Ramos (cell line): ENCODE results near the gene FAU.
"Not testable (repeated sequence)": the region's sequence is repeated elsewhere in the genome, so short reads cannot be mapped to it uniquely, and the experiment has no call there.

Experiments
- in situ Hi-C: fragments of 300-500 bp; cut with MboI; formaldehyde crosslinking; loops from one replicate; pipeline ENCODE4 v1.14.3; 2022; ENCODE audit warnings: low sequenced_read_pairs; ENCODE audit not compliant: unreplicated experiment

FAU gene

GRCh38 chr11:65126624-65127274 is 4.8 kb upstream of the FAU start:
- in situ Hi-C loops = loop anchor here (25.0 kb wide), 1 partner anchor 889 kb away; the partner anchor contains the start of genes DNAJC4, FKBP2, NUDT22 and PPP1R14B

DNA sequence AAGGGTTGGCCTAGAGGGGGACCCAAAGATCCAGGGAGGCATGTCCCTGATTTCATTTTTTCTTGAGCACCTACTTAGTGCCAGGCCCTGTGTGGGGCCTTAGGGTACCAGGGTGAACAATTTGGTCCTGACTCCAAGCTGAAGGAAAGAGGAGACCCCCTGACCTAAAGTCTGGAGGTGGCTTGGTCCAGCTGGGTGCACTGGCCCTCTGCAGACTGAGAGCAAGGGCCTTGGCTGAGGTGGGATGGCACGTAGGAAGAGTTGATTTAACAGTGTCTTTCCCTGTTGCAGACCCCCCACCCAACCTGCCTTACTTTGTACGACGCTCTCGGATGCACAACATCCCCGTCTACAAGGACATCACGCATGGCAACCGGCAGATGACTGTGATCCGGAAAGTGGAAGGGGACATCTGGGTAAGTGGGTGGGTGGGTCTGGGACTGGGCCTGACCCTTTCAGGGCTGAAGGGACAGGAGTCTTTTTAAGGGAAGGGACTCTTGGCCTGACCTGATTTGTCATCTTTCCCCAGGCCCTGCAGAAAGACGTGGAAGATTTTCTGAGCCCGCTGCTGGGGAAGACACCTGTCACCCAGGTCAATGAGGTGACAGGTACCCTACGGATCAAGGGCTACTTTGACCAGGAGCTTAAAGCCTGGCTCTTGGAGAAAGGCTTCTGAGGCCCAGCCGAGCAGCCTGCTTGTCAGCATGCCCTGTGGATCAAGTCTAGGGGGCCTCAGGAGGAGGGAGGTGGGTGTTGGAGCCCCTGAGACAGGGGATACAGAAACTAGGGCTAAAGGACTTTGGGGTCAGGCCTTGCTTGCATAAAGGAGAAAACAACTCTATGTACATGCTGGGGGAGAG is 3.5 kb upstream of the FAU start:
- in situ Hi-C loops = loop anchor here (25.0 kb wide), 1 partner anchor 888 kb away; the partner anchor contains the start of genes DNAJC4, FKBP2, NUDT22 and PPP1R14B

DNA sequence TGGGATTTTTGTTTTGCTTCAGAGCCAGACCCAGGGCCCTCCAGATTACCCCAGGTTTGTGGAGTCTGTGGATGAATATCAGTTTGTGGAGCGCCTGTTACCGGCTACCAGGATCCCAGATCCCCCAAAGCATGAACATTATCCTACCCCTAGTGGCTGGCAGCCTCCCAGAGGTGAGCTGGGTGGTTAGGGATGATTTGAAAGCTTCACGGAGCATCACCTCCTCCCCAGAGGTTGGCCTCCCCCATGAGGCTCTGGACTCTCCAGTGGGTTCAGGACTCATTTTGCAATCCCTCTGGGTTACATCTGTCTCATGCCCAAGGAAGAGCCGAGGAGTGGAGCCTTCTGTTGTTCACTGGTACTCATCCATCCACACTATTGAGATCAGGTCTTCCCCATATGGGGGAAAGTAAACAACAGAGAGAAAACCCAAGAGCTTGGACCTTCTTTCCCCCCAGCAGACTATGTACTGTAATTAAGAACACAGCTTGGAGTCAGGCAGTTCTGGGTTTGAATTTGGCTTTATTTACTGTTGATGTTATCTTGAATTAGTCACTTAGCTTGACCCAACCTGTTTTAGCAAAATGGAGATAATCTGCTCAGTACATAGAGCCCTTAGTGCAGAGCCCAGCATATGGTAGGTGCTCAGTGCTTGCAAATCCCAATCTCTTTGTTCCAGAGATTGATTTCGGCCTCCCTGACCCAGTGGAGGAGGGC is 2.7 kb upstream of the FAU start:
- in situ Hi-C loops = loop anchor here (25.0 kb wide), 1 partner anchor 887 kb away; the partner anchor contains the start of genes DNAJC4, FKBP2, NUDT22 and PPP1R14B

DNA sequence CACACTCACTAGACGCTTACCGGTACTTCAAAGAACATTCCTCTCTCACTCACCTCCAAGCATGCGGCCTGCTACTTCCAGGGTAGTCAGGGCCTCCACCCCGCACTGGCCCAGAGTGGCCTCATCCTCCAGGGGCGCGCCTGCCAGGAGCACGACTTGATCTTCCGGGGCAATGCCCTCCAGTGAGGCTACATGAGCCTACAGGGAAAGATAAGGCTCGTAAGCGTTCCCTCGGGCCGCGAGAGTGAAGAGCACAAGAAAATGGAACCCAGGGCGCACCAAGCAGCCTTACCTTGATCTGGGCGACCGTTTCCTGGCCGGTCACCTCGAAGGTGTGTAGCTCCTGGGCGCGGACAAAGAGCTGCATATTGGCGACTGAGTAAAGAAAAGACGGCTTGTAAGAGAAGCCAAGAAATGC is 478 bp downstream of the FAU start:
- in situ Hi-C loops = no loop called here

DNA sequence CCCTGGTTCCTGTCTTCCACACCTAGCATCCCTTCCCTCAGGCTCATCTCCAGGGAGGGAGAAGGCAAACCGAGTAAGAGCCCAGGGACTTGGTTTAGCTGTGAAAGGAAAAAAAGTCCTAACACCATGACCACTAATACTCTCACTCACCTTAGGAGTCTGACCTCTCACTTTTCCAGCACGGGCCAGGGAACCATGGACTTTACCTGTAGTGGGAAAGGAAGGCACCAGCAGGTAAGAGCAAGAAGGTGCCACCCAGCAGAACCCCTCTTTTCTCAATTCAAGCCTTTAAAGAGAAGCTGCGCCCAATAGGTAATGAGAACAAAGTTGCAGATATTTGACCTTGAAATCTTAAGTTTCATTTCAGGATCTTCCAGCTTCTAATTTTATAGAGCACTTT is 1.1 kb downstream of the FAU start:
- in situ Hi-C loops = no loop called here

DNA sequence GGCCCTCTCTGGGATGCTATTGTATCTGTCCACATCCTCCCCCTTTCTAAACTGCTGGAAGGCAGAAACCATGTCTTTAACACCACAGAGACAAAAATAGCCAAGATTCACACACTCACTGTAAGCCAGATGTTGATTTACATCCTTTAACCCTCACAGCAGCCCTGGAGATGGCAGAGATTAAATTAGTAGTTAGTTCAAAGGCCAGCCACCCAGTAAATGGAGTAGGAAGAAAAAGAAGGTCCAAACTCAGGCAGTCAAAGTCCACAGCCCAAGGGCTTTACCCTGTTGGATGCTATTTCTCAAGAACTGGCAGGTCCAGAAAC is 2.3 kb downstream of the FAU start:
- in situ Hi-C loops = no loop called here

DNA sequence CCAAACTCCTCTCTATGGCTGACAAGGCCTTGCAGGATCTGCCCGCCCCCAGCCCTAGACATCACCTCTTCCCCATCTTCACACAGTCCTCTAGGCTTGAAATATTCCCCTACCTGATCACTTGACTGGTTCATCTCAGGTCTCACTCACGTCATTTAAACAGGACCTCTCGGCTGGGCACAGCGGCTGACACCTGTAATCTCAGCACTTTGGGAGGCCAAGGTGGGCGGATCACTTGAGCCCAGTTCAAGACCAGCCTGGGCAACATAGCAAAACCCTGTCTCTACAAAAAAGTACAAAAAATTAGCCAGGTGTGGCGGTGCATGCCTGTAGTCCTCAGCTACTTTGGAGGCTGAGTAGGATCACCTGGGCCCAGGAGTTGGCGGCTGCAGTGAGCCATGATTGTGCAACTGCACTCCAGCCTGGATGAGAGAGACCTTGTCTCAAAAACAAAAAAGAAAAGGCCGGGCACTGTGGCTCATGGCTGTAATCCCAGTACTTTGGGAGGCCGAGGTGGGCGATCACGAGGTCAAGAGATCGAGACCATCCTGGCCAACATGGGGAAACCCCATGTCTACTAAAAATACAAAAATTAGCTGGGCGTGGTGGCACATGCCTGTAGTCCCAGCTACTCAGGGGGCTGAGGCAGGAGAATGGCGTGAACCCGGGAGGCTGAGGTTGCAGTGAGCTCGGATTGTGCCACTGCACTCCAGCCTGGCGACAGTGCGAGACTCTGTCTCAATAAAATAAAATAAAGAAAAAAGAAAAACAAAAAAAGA is 2.9 kb downstream of the FAU start:
- in situ Hi-C loops = not testable (repeated sequence)

DNA sequence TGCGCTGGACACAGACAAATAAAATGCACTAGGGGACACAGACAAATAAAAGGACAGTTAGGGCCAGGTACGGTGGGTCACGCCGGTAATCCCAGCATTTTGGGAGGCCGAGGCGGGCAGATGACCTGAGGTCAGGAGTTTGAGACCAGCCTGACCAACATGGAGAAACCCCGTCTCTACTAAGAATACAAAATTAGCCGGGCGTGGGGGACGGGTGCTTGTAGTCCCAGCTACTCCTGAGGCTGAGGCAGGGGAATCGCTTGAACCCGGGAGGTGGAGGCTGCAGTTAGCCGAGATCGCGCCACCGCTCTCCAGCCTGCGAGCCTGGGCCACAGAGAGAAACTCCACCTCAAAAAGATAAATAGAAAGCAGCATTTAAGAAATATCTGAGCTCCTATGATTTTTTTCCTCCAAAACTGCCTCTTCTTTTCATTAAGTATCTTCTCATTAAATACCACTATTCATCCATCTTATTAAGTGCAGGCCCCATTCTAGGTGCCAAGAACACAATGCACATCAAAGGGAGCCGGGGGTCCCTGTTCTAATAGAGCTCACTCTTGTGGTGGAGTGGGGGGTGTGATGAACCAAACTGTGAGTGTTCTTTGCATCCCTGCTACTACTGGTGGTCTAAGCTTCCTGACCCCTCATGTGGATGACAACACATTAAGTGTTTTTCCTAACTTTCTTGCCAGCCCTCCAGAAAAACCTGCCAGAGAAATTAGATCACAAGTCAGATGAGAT is 3.7 kb downstream of the FAU start:
- in situ Hi-C loops = no loop called here

- in situ Hi-C loops = no loop called here
Observed at GRCh38 chr11:65117206-65118096, 4.5 kb downstream of the FAU start, which contains the start of gene ZNHIT2. Gene ZNHIT2 (minus strand): TSS chr11:65117701. CDS start chr11:65117653, 48 bp downstream.

GRCh38 chr11:65116370-65117205 is 5.3 kb downstream of the FAU start:
- in situ Hi-C loops = no loop called here

GRCh38 chr11:65115361-65116082 is 6.4 kb downstream of the FAU start:
- in situ Hi-C loops = no loop called here

DNA sequence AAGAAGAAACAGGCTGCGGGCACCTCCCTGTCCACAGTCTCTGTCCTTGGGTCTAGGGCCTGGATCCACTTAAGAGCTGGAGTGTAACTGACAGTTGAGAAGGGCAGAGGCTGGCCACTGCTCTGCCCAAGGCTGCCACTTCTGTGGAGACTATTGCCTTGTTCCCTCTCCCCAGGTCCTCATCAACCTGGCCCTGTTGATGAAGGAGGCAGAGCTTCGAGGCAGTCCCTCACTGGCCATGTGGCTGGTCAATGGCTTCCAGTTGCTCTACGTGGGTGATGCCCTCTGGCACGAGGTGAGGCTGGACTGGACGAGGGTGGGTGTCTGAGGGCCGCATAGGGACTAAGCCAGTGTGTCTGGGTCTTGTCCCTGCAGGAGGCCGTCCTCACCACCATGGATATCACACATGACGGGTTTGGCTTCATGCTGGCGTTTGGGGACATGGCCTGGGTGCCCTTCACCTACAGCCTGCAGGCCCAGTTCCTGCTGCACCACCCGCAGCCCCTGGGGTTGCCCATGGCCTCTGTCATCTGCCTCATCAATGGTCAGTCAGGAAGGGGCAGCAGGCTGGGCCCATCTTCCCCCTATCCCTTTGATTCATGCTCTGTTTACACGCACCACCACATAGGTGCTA is 7.3 kb downstream of the FAU start:
- in situ Hi-C loops = loop anchor here (5.0 kb wide), 2 partner anchors 68 to 267 kb away; partner anchors contain the start of gene CAPN1

DNA sequence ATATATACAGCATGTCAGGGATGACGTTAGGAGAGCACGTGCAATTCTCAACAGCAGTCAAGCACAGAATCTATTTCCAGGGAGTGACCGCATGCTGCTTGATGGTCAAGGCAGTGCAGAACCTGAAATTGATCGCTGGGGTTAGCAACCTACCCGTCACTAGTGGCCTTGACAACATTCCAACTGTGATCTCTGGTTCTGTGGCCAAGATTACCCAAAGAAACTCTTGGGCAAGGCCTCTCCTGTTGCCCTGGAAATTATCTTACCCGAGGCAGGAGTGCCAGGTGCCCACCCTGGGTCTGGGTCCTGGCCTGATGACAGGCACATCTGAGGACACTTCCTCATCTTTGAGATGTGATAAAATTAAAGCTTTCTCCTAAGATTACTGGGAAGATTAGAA is 8.1 kb downstream of the FAU start:
- in situ Hi-C loops = loop anchor here (5.0 kb wide), 2 partner anchors 68 to 267 kb away; partner anchors contain the start of gene CAPN1

- in situ Hi-C loops = loop anchor here (5.0 kb wide), 2 partner anchors 69 to 266 kb away; partner anchors contain the start of gene CAPN1
Observed at GRCh38 chr11:65113361-65113756, 8.6 kb downstream of the FAU start.

GRCh38 chr11:65112546-65113360 is 9.2 kb downstream of the FAU start:
- in situ Hi-C loops = loop anchor here (5.0 kb wide), 2 partner anchors 70 to 265 kb away; partner anchors contain the start of gene CAPN1
